ENCODE data around the gene ANKRD44. TPM values are rescaled to one million over a fixed set of nuclear protein-coding genes. Genes with fewer than 3 reads are reported as not detected.

ANKRD44 gene
- total RNA-seq, 4 donors from 2014 or later = 11.0 to 25.8 (median 23.9) TPM

DNA sequence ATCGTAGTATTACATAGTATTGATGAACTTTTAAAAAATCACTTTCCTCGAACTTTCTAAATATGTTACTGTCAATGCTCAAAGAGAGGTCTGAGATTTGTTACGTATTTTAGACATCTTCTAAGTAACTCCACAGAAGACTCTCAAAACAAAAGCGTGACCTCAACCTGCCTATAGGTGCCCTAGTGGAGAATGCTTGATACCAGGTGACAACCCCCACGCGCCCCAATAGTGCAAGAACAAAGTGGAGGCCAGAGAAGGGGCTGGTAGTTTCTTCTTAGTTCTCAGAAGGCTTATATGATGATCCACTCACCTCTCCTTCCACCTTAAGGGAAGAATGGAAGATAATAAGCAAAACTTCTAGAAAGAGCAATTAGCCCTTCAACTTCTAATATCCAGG is 102.6 kb downstream of the ANKRD44 start:
- Histone ChIP-seq H3K9me3 (no peaks in the 10 kb centered on the region), H3K27ac (no peak overlapping the region), H3K4me3 (replicated peaks in 1 of 3) (no peak overlapping the region), H3K4me1 (peaks cover 9 to 19% of the 10 kb centered on the region in 2 donors), H3K36me3 (no peaks in the 10 kb centered on the region), H3K27me3 (no peaks in the 10 kb centered on the region)
- TF ChIP-seq POLR2A (IDR thresholded peaks at IDR 0.05) = no peak
- TF ChIP-seq, protein P1, sequence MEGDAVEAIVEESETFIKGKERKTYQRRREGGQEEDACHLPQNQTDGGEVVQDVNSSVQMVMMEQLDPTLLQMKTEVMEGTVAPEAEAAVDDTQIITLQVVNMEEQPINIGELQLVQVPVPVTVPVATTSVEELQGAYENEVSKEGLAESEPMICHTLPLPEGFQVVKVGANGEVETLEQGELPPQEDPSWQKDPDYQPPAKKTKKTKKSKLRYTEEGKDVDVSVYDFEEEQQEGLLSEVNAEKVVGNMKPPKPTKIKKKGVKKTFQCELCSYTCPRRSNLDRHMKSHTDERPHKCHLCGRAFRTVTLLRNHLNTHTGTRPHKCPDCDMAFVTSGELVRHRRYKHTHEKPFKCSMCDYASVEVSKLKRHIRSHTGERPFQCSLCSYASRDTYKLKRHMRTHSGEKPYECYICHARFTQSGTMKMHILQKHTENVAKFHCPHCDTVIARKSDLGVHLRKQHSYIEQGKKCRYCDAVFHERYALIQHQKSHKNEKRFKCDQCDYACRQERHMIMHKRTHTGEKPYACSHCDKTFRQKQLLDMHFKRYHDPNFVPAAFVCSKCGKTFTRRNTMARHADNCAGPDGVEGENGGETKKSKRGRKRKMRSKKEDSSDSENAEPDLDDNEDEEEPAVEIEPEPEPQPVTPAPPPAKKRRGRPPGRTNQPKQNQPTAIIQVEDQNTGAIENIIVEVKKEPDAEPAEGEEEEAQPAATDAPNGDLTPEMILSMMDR (IDR thresholded peaks at IDR 0.05) = no peak
- 80 to 87% methylated on average over 6 of the region's 6 CpGs for WGBS, 2 donors
- no peak for DNase-seq
- intact Hi-C loops (cut with DNase I) = no loop called here

- Histone ChIP-seq H3K36me3 (no peaks in the 10 kb centered on the region), H3K4me3 (replicated peaks in 1 of 3) (no peak overlapping the region), H3K4me1 (peaks cover 9 to 19% of the 10 kb centered on the region in 2 donors), H3K9me3 (no peaks in the 10 kb centered on the region), H3K27me3 (no peaks in the 10 kb centered on the region), H3K27ac (no peak overlapping the region)
- TF ChIP-seq, protein P1 (IDR thresholded peaks at IDR 0.05) = no peak
- TF ChIP-seq POLR2A (IDR thresholded peaks at IDR 0.05) = no peak
- intact Hi-C loops (cut with DNase I) = no loop called here
- 86 to 92% methylated on average over 3 of the region's 3 CpGs for WGBS, 2 donors
- no peak for DNase-seq
These were observed 103.0 kb downstream of the ANKRD44 start for GRCh38 chr2:197207598-197207997.

GRCh38 chr2:197207106-197207505 is 103.5 kb downstream of the ANKRD44 start:
- intact Hi-C loops (cut with DNase I) = no loop called here
- TF ChIP-seq, protein P1 (IDR thresholded peaks at IDR 0.05) = no peak
- no peak for TF ChIP-seq POLR2A (IDR thresholded peaks at IDR 0.05)
- peaks cover 9 to 19% of the 10 kb centered on the region in 2 donors for H3K4me1 ChIP-seq
- no peak overlapping the region for H3K27ac ChIP-seq
- DNase-seq = no peak
- no peak overlapping the region for H3K4me3 ChIP-seq (replicated peaks in 1 of 3)
- no peaks in the 10 kb centered on the region for H3K27me3 ChIP-seq
- no peaks in the 10 kb centered on the region for H3K36me3 ChIP-seq
- no peaks in the 10 kb centered on the region for H3K9me3 ChIP-seq
- 75 to 84% methylated on average over 2 of the region's 2 CpGs for WGBS, 2 donors

DNA sequence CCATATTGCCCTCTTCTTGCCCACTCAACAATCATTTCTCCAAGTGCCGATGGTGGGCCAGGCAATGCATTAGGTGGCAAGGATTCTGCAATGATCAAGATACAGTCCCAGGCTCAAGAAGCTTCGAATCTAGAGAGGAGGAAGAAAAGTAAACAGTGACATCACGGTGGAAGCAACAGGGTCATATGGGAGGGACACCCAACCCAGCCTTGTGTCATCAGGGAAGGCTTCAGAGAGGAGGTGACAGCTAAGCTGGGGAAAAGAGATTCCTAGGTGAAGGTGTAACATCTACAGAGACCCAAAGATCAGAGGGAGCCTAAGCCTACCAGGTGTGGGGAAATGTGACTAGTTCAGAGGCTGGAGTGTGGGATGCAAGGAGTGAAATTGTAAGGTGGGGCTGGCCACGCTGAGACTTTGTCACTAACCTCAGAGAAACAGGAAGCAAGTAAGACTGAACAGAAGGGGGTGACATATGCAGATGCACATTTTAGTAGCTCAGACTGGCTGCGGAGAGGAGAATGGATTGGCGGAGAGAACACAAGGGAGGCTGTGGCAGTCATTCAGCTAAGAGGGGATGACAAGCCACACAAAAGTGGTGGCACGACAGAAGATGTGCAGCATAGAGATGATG is 104.9 kb downstream of the ANKRD44 start:
- intact Hi-C loops (cut with DNase I) = no loop called here
- no peak overlapping the region for H3K27ac ChIP-seq
- DNase-seq = no peak
- no peaks in the 10 kb centered on the region for H3K9me3 ChIP-seq
- WGBS, 2 donors = 81 to 86% methylated on average over 7 of the region's 7 CpGs
- H3K27me3 ChIP-seq = no peaks in the 10 kb centered on the region
- no peaks in the 10 kb centered on the region for H3K36me3 ChIP-seq
- peaks cover 9 to 18% of the 10 kb centered on the region in 2 donors for H3K4me1 ChIP-seq
- TF ChIP-seq, protein P1 (IDR thresholded peaks at IDR 0.05) = no peak
- no peak for TF ChIP-seq POLR2A (IDR thresholded peaks at IDR 0.05)
- H3K4me3 ChIP-seq (replicated peaks in 1 of 3) = no peak overlapping the region

- Histone ChIP-seq H3K36me3 (no peaks in the 10 kb centered on the region), H3K4me1 (peaks cover 2 to 8% of the 10 kb centered on the region in 2 donors), H3K27ac (no peak overlapping the region), H3K4me3 (replicated peaks in 1 of 3) (no peak overlapping the region), H3K27me3 (no peaks in the 10 kb centered on the region), H3K9me3 (no peaks in the 10 kb centered on the region)
- no peak for DNase-seq
- no peak for TF ChIP-seq POLR2A (IDR thresholded peaks at IDR 0.05)
- TF ChIP-seq, protein P1 (IDR thresholded peaks at IDR 0.05) = no peak
- WGBS, 2 donors = 66 to 69% methylated on average over 5 of the region's 5 CpGs
- intact Hi-C loops (cut with DNase I) = no loop called here
These were observed 105.9 kb downstream of the ANKRD44 start for GRCh38 chr2:197204519-197205250.
